HG03039 (cell line): ENCODE results near the gene HOMEZ.
A peak's percentile ranks its signal among the peaks of the same experiment; 100 is the strongest.

Source experiments
- ATAC-seq: cut with Tn5 transposase; IDR thresholded peaks from one replicate; pipeline ENCODE4 v1.9.1; 2021; ENCODE audit warnings: mild to moderate bottlenecking, moderate library complexity; ENCODE audit not compliant: unreplicated experiment

HOMEZ gene

GRCh38 chr14:23307687-23308644 is 22.0 kb upstream of the HOMEZ start:
- no peak for ATAC-seq

- ATAC-seq, result no peak
Measured at GRCh38 chr14:23307146-23307530, 21.2 kb upstream of the HOMEZ start.

DNA sequence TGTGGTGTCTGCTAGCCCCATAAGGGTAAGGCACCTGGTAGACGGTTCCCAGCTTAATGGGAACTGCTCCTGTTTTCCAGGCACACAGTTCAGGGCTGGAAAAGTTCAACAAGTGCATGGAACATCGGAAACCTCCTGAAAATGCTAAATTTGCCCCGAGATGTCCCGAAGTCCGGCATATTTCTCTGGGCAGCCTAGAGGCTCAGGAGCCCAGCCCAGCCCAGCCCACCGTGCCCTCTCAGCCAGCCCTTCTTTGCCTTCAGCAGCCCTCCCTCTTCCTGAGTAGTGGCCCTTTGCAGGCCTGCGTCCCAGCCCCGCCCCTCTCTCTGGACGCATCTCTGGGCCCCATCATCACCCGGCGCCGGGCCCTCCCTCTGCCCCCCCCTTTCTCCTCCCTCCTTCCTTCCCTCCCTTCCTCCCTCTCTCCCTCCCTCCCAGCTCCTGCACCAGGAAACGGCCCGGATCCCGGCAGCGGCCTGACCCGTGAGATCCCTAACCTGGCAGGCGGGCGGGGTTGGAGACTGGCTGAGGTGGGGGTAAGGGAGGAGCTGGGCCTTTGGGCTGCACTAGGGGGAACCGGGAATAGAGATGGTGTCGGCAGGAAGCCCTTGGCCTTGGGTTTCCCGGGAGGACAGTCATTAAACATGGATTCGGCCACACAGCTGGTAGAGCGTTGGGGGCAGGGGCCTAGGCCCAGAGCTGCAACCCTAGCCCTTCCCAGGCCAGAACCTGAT is 20.6 kb upstream of the HOMEZ start, which contains the start of gene BCL2L2:
Gene BCL2L2, plus strand, starts transcription at position 422 of the 734 bp plus-strand sequence. CDS start 935 bp downstream, outside the sequence.
- ATAC-seq, result no peak

- peak; percentile 23 for ATAC-seq
Measured at GRCh38 chr14:23302290-23303225, 16.6 kb upstream of the HOMEZ start, which contains the start of gene PPP1R3E. Gene PPP1R3E (minus strand): TSS chr14:23302859. CDS start chr14:23302576, 283 bp downstream.

DNA sequence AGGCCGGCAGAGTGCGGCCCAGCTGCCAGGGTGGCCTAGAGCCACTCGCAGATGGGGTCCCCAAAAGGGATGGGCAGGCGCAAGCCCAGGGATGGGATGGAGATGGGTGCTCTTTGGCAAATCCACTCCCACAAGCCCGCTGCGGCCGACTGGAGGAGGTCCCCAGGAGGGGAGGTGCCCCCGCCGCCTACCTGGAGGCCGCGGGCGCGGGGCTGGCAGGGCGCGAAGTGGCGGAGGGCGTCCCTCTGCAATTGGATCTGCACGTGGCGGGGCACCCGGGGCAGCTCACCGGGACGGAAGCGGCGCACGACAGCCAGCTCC is 16.0 kb upstream of the HOMEZ start:
- peak; percentile 10 for ATAC-seq

- ATAC-seq, result peak; percentile 78
Measured at GRCh38 chr14:23301288-23301968, 15.5 kb upstream of the HOMEZ start.

- no peak for ATAC-seq
Measured at GRCh38 chr14:23300687-23301223, 14.8 kb upstream of the HOMEZ start.

- no peak for ATAC-seq
Measured at GRCh38 chr14:23299986-23300686, 14.2 kb upstream of the HOMEZ start.

DNA sequence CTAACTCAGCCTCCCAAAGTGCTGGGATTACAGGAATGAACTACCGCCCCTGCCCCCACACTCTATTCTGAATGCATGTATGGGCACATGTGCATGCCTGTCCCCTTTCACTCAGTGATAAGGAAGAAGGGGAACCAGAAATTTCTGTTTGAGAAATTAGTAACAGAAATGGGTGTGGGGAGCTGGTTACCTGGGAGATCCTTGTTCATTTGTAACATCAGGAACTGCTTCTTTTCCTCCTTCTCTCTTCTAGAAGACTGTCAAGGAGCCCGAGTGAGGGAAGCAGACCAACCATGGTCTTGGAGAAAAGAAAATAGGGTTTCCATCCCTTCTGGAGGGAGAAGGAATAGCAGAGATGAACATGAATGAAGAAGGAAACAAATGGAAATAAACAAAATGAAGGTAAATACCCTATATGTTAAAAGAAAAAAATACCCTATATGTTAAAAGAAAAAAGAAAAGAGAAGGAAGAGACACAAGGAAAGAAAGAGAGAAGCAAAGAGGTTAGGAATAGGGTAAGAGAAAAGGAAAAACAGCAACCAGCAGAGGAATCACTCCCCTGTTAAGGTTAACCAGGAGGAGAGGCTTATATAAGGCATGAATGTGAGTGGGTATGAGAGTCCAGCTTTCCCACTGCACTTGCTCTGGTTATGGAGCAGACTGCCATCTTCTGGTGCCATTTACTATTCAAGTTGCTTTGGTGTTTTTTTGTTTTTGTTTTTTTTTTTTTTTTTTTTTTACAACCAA is 13.5 kb upstream of the HOMEZ start:
- no peak for ATAC-seq

GRCh38 chr14:23297611-23298277 is 11.8 kb upstream of the HOMEZ start:
- ATAC-seq, result no peak

DNA sequence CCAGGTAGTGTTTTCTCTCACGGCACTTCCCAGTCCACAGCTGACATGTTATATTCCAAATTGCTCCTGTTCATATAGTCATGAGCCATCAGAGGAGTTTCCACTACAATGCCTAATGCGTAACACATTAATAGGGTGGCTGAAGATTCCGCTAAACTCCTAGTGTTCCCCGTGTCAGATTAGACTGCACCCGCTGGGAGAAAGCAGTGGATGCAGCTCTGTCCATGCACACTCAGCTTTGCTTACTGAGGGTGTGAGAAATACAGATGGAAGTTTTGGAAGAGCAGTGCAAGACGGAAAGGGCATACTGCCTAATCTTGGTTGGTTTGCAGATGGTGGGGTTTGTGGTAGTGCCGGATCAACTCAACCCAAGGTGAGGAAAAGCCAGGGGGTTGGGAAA is 11.2 kb upstream of the HOMEZ start:
- ATAC-seq, result no peak

DNA sequence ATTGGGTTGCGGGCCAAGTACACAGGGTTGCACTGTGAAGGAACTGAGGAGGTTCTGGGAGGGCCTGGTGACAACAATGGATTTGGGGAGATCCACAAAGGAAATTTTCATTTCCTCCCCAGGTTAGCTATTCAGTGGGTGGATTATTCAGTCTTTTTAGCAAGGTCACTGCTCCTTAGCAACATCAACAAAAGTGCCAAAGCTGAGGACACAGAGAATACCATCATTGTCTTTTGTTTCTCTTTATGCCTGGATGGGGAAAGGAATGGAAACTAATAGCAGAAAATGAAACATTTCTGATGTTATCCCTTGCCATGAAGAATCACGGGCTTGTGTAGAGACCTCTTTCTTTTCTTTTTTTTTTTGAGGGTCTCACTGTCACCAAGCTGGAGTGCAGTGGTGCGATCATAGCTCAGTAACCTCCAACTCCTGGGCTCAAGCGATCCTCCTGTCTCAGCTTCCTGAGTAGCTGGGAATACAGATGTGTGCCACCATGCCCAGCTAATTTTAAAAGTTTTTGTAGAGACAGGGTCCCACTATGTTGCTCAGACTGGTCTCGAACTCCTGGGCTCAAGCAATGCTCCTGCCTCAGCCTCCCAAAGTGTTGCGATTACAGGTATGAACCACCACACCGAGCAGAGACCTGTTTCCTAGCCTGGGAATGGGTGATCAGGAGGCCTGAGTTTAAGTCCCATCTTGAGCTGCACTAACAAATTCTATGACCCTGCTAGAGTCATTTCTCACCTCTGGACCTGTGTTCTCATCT is 10.3 kb upstream of the HOMEZ start:
- no peak for ATAC-seq

- no peak for ATAC-seq
Measured at GRCh38 chr14:23294734-23295561, 9.0 kb upstream of the HOMEZ start.

DNA sequence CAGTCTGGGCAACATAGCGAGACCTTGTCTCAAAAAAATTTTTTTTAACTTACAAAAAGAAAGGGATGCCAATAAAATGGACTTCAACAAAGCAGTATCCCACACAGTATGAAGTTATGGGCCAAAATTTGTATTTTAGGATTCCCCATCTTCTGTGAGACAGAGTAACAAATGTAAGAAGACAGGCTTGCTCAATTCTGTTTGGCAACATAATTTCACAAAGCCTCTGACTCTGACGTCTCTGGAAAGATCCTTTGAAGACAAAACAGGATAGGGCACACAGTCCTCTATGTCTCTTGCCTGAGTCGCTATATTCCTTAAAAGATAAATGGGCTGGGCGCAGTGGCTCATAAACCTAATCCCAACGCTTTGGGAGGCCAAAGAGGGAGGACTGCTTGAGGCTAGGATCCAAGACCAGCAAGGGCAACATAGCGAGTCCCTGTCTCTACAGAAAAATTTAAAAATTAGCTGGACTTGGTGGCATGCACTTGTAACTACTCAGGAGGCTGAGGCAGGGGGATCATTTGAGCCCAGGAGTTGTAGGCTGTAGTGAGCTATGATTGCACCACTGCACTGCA is 1.1 kb upstream of the HOMEZ start:
- no peak for ATAC-seq

DNA sequence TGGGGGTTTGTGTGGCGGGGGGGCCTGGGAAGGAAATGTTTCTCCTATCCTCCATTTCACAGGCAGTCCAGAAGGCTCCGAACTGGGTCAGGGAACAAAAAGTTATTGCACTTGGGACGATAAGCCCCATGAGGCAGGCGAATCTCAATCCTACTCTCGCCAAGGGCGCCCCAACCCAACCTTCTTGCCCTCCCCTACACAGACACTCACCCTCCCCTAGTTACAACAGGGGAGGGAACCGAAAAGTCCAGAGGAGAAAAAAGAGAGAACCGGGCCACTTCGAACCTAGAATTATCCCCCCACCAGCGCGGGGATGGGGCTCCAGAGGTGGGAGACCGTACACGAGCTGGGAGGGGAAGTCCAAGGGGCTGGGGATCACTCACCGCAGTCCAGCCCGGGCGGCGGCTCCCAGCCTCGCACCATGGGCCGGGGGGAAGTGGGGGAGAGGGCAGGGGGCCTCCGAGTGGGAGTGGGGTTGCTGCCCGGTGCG is 357 bp downstream of the HOMEZ start:
- peak; percentile 14 for ATAC-seq
